ENCODE results near the gene PPP1R3F.

DNA sequence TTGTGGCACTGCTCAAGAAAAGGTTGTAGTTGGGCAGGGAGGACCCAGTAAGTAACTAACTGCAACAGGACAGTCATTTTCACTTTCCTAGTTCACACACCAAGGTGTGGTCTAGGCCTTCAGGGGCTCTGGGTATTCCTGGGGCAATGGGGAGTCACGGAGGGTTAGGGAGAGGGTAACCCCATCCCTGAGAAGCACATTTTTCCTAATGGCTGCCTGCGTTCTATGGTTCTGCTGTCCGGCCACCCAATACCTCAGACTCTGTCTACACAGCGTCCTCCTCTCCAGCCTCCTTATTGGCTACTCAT, 937 bp upstream of the PPP1R3F start:
- TF ChIP-seq SP1 (IDR thresholded peaks at IDR 0.05) (no peak), SUZ12 (IDR thresholded peaks at IDR 0.05) (no peak), FOXK2 (IDR thresholded peaks at IDR 0.05) (no peak)
